ENCODE measurements around the gene FUT1.
"Not testable (repeated sequence)": the region's sequence is repeated elsewhere in the genome, so short reads cannot be mapped to it uniquely, and the experiment has no call there.

The FUT1 gene

GRCh38 chr19:48770734-48771472 lies 18.5 kb upstream of the FUT1 start:
- in situ Hi-C loops (cut with HindIII; ENCODE audit: low pct_ligation_motif_present, low pct_unique_long_range_greater_than_20kb, low sequenced_read_pairs), result no loop called here
- no peak for DNase-seq

GRCh38 chr19:48770266-48770665 lies 17.8 kb upstream of the FUT1 start:
- DNase-seq, result no peak
- in situ Hi-C loops (cut with HindIII; ENCODE audit: low pct_ligation_motif_present, low pct_unique_long_range_greater_than_20kb, low sequenced_read_pairs), result no loop called here

DNA sequence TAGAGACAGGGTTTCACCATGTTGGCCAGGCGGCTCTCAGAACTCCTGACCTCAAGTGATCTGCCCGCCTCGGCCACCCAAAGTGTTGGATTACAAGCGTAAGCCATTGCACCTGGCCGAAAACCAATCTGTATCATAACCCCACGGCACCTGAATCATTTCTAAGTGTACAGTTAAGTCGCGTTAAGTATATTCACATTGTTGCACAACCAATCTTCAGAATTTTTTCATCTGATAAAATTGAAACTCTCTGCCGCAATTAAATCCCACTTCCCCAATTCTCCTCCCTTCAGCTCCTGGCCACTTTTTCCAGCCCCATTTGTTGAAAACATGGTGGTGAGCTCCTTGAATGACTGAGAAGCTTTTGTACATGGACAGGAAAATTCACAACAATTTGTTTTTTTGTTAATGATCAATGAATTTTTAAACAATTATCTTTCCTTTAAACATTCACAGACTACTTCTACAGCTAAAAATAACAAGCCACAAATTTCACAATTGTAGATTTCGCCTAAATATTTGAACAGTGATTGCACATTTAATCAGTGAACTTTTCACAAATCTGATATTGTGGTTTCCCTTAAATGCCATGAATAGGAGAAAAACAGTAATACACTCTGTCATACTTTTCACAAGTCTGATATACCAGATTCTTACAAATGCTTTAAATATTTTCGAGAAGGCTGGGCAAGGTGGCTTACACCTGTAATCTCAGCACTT lies 16.7 kb upstream of the FUT1 start:
- DNase-seq, result no peak
- in situ Hi-C loops (cut with HindIII; ENCODE audit: low pct_ligation_motif_present, low pct_unique_long_range_greater_than_20kb, low sequenced_read_pairs), result no loop called here

DNA sequence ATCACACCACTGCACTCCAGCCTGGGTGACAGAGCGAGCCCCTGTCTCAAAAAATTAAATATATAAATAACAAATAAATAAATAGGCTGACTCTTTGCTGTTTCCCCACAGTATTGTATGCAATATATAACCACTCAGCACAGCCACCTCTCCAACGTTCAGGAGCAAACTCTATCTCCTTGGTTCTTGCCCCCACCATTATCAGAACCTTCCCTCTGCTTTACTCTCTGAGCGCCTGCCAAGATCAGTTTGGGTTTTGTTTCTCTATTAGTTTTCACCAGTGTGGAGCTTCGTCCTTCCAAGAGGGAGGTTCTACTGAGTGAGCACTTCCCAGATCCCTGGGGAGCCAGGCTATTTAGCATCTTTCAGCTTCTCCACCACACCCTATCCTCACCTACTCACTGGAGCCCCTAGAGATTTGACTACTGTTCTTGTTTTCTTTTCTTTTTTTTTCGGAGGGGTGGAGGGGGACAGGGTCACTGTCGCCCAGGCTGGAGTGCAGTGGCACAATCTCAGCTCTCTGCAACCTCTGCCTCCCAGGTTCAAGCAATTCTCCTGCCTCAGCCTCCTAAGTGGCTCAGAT lies 15.8 kb upstream of the FUT1 start:
- DNase-seq; in situ Hi-C loops (cut with HindIII; ENCODE audit: low pct_ligation_motif_present, low pct_unique_long_range_greater_than_20kb, low sequenced_read_pairs): not testable (repeated sequence)

DNA sequence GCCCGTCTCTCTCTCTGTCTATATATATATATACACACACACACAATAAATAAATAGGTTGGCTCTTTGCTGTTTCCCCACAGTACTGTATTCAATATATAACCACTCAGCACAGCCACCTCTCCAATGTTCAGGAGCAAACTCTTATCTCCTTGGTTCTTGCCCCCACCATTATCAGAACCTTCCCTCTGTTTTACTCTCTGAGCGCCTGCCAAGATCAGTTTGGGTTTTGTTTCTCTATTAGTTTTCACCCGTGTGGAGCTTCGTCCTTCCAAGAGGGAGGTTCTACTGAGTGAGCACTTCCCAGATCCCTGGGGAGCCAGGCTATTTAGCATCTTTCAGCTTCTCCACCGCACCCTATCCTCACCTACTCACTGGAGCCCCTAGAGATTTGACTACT lies 13.4 kb upstream of the FUT1 start:
- DNase-seq; in situ Hi-C loops (cut with HindIII; ENCODE audit: low pct_ligation_motif_present, low pct_unique_long_range_greater_than_20kb, low sequenced_read_pairs): not testable (repeated sequence)

DNA sequence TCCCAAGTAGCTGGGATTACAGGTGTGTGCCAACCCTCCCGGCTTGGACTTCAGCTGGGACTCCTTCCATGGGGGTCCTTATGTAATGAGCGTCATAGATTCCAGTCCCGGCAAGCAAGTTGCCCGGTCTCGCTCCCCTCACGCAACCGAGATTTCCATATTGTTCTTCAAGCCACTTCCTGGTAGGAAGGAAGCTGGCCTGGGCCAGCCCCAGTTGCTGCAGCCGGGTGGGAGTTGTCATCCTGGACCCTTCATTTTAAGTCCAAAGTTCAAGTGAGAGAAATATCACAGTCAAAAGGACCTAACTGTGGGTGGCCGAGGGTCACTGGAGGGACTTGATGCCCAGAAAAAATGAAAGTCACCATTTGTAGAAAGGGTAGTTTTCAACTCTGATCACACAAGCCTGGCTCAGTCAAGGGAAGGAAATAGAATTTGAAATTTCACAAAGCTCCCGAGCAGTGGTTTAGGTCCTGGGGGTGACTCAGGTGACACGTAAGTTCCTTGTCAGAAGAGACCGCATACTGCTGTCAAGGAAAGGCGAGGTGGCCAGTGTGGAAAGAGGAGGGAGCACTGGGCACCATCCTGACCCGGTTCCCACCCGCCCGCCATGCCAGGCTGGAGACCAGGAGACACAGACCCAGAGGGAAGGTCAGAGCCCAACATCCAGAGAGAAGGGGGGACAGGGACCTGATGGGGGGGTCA lies 8.2 kb upstream of the FUT1 start:
- DNase-seq, result no peak

DNA sequence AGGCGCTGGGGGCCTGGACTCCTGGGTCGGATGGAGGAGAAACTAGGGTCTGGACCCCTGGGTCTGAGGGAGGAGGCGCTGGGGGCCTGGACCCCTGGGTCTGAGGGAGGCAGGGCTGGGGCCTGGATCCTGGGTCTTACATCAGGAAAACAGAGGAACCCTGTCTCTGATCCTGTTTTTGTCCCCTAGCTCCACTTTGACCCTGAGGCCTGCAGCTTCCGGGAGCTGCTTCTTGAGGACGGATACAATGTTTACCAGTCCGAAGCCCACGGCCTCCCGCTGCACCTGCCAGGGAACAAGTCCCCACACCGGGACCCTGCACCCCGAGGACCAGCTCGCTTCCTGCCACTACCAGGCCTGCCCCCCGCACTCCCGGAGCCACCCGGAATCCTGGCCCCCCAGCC lies 5.3 kb upstream of the FUT1 start:
- in situ Hi-C loops (cut with HindIII; ENCODE audit: low pct_ligation_motif_present, low pct_unique_long_range_greater_than_20kb, low sequenced_read_pairs), result no loop called here

More for the DNA sequence above, 8.2 kb upstream of the FUT1 start:
- in situ Hi-C loops (cut with HindIII; ENCODE audit: low pct_ligation_motif_present, low pct_unique_long_range_greater_than_20kb, low sequenced_read_pairs), result no loop called here

GRCh38 chr19:48757089-48757675 lies 4.7 kb upstream of the FUT1 start:
- in situ Hi-C loops (cut with HindIII; ENCODE audit: low pct_ligation_motif_present, low pct_unique_long_range_greater_than_20kb, low sequenced_read_pairs), result no loop called here
- no peak for DNase-seq

More for the DNA sequence above, 5.3 kb upstream of the FUT1 start:
- no peak for DNase-seq

DNA sequence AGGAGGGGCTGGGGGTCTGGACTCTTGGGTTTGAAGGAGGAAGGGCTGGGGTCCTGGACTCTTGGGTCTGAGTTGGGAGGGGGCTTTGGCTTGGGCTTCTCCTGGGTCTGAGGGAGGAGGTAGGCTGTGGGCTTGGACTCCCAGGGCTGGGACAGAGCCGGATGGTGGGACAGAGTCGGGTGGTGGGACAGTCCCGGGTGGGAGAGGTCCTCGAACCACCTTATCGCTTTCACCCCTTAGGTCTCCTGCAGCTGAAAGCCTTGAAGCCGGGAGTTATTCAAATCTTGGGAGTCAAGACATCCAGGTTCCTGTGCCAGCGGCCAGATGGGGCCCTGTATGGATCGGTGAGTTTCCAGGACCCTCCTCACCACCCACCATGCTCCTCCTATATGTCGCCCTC lies 4.2 kb upstream of the FUT1 start:
- in situ Hi-C loops (cut with HindIII; ENCODE audit: low pct_ligation_motif_present, low pct_unique_long_range_greater_than_20kb, low sequenced_read_pairs), result no loop called here

GRCh38 chr19:48756212-48756611 lies 3.8 kb upstream of the FUT1 start:
- DNase-seq, result no peak
- in situ Hi-C loops (cut with HindIII; ENCODE audit: low pct_ligation_motif_present, low pct_unique_long_range_greater_than_20kb, low sequenced_read_pairs), result no loop called here

More for the DNA sequence above, 4.2 kb upstream of the FUT1 start:
- no peak for DNase-seq

DNA sequence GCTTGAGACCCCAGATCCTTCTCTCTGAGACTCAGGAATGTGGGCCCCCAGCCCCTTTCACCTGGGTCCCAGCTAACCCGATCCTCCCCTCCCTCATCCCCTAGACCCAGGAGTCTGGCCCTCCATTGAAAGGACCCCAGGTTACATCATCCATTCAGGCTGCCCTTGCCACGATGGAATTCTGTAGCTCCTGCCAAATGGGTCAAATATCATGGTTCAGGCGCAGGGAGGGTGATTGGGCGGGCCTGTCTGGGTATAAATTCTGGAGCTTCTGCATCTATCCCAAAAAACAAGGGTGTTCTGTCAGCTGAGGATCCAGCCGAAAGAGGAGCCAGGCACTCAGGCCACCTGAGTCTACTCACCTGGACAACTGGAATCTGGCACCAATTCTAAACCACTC lies 3.3 kb upstream of the FUT1 start:
- in situ Hi-C loops (cut with HindIII; ENCODE audit: low pct_ligation_motif_present, low pct_unique_long_range_greater_than_20kb, low sequenced_read_pairs), result no loop called here

GRCh38 chr19:48755084-48755641 lies 2.7 kb upstream of the FUT1 start, which contains the start of gene FGF21:
Gene FGF21 (plus strand): TSS chr19:48755524. CDS start chr19:48756237, 713 bp downstream.
- in situ Hi-C loops (cut with HindIII; ENCODE audit: low pct_ligation_motif_present, low pct_unique_long_range_greater_than_20kb, low sequenced_read_pairs), result no loop called here
- DNase-seq, result no peak

More for the DNA sequence above, 3.3 kb upstream of the FUT1 start:
- DNase-seq, result no peak

- no peak for DNase-seq
- in situ Hi-C loops (cut with HindIII; ENCODE audit: low pct_ligation_motif_present, low pct_unique_long_range_greater_than_20kb, low sequenced_read_pairs), result no loop called here
Measured at GRCh38 chr19:48751845-48752495, 471 bp downstream of the FUT1 start.

- in situ Hi-C loops (cut with HindIII; ENCODE audit: low pct_ligation_motif_present, low pct_unique_long_range_greater_than_20kb, low sequenced_read_pairs), result no loop called here
- no peak for DNase-seq
Measured at GRCh38 chr19:48750771-48751504, 1.5 kb downstream of the FUT1 start.

GRCh38 chr19:48750351-48750750 lies 2.1 kb downstream of the FUT1 start:
- DNase-seq, result no peak
- in situ Hi-C loops (cut with HindIII; ENCODE audit: low pct_ligation_motif_present, low pct_unique_long_range_greater_than_20kb, low sequenced_read_pairs), result no loop called here

GRCh38 chr19:48749571-48750198 lies 2.8 kb downstream of the FUT1 start:
- DNase-seq, result no peak
- in situ Hi-C loops (cut with HindIII; ENCODE audit: low pct_ligation_motif_present, low pct_unique_long_range_greater_than_20kb, low sequenced_read_pairs), result no loop called here

Data from ACHN (cell line).